DMS 273 treated with DMSO at 0.1 percent for 48 hours (cell line): ENCODE results near the gene LTV1.

Experiments
- DNase-seq: peaks from one replicate; lab custom pipeline; 2025; lab: John Stamatoyannopoulos, UW

The LTV1 gene

DNA sequence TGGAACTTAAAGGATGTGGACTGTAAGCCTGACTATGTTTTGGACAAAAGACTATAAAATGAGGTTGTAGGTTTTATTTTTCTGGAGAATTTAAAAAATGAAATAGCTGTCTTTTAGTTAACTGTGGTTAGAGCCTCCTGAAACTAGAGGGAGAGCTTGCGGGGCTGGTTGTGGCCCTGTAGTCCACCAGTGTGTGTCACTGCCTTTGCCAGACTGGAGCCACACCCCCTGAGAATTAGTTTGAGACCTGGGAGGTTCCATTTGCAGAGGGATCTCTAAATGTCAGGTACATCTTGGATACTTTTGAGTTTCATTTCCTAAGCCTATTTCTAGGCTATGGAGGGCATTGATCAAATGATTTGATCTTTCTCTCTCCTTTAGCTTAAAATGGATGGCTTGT lies 42.0 kb downstream of the LTV1 start:
- no peak for DNase-seq

DNA sequence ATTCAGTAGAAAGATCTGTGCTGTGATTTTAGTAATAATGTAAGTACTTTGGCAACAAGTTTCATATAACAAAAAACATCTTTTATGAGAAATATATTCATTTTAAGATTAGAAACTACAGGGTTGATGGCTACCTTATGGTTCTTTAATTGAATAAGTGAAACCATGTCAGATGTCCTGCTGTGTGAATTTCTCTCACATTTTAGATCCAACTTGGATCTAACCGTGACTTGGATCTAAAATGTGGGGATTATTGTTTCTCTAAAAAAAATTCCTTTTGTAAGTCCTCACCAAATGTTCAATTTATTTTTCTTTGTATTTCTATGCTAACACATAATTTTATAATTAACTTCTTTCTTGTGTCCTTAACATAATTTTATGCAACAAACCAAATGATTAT lies 51.5 kb downstream of the LTV1 start:
- DNase-seq, result no peak

DNA sequence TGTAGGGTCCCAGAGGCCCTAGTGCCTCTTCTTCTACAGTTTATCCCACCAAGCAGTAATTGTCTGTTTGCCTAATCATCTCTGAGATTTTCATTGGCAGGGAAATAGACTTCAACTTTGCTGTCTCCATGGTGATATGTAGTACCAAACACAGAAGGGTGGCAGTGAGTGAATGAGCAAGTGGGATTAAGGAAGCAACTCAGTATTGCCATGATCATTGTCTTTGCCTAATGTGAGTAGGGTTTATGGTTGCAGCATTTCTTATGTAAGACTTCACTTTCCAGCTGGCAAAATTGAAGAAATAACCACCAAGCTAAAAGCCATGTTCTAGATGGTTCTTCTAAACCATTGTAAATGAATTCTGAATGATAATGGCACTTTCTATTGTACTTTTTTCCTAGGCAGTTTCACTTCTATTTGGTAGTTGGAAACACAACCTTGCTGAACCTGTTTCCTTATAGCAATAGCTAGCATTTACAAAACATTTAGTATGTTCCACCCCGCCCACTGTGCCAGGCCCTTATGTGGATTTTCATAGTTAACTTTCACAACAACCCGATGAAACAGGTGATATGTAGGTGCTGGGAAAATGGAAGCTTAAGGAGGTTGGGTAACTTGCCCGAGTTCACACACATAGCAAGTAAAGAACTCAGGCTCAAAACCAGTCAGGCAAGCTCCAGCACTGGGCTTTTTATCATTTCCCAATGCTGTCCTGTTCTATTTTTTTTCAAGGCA lies 53.2 kb downstream of the LTV1 start:
- DNase-seq, result no peak

GRCh38 chr6:143900358-143900757 lies 57.2 kb downstream of the LTV1 start:
- DNase-seq, result no peak

GRCh38 chr6:143901885-143902750 lies 59.0 kb downstream of the LTV1 start:
- DNase-seq, result no peak

DNA sequence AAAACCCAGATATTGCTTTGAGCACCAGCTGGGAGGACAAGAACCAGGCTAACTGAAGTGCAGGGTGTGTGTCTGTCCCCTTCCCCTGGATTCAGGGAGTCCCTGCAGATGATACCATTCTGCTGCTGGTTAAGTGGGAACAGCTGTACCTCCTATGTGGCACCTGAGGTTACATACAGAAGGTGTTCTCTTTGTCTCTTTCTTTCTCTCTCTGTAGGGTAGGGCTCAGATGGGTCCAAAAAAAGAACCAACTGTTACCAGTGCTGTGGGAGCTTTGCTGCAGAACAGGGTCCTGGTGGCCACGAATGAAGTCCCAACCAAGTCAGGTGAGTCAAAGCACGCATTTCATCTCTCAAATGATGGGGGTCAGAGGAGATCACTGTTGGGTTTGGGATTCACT lies 59.7 kb downstream of the LTV1 start:
- DNase-seq, result no peak

DNA sequence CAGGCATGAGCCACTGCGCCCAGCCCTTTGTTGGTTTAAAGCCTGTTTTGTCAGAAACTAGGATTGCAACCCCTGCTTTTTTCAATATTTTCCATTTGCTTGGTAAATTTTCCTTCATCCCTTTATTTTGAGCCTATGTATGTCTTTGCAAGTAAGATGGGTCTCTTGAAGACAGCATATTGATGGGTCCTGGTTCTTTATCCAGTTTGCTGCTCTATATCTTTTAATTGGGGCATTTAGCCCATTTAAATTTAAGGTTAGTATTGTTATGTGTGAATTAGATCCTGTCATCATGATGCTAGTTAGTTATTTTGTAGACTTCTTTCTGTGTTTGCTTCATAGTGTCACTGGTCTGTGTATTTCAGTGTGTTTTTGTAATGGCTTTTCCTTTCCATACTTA lies 67.9 kb downstream of the LTV1 start:
- DNase-seq, result no peak

GRCh38 chr6:143912671-143913070 lies 69.5 kb downstream of the LTV1 start:
- DNase-seq, result no peak
